ENCODE data around the gene OR7A17. TPM values are rescaled to one million over a fixed set of nuclear protein-coding genes. Genes with fewer than 3 reads are reported as not detected.

OR7A17 gene
- not detected in 2 replicates for total RNA-seq (2014; rRNA removed; shearing (Covaris generic))

- DNase-seq (ENCODE audit: low read depth), result no peak
Measured at GRCh38 chr19:14886032-14886431, at the start of gene OR7A17. Gene OR7A17 (minus strand): TSS chr19:14886132. CDS start chr19:14881355, 4,777 bp downstream.

GRCh38 chr19:14933506-14933905, 47.6 kb upstream of the OR7A17 start:
- DNase-seq (ENCODE audit: low read depth), result no peak

GRCh38 chr19:14916848-14917247, 30.9 kb upstream of the OR7A17 start:
- peak; percentile 2 for DNase-seq (ENCODE audit: low read depth)

GRCh38 chr19:14915116-14915515, 29.2 kb upstream of the OR7A17 start:
- no peak for DNase-seq (ENCODE audit: low read depth)

- no peak for DNase-seq (ENCODE audit: low read depth)
Measured at GRCh38 chr19:14906711-14907110, 20.8 kb upstream of the OR7A17 start.

- no peak for DNase-seq (ENCODE audit: low read depth)
Measured at GRCh38 chr19:14901675-14902260, 15.8 kb upstream of the OR7A17 start.

GRCh38 chr19:14890643-14891379, 4.9 kb upstream of the OR7A17 start:
- no peak for DNase-seq (ENCODE audit: low read depth)

- DNase-seq (ENCODE audit: low read depth), result no peak
Measured at GRCh38 chr19:14889994-14890642, 4.2 kb upstream of the OR7A17 start.

GRCh38 chr19:14871619-14872230, 14.2 kb downstream of the OR7A17 start:
- peak; percentile 16 for DNase-seq (ENCODE audit: low read depth)

- DNase-seq (ENCODE audit: low read depth), result no peak
Measured at GRCh38 chr19:14868497-14868896, 17.4 kb downstream of the OR7A17 start.

GRCh38 chr19:14848822-14849221, 37.1 kb downstream of the OR7A17 start, which contains the start of gene OR7A10:
Gene OR7A10 (minus strand): TSS chr19:14848922. CDS start chr19:14841877, 7,045 bp downstream.
- DNase-seq (ENCODE audit: low read depth), result no peak

GRCh38 chr19:14843578-14843977, 42.4 kb downstream of the OR7A17 start:
- no peak for DNase-seq (ENCODE audit: low read depth)

- no peak for DNase-seq (ENCODE audit: low read depth)
Measured at GRCh38 chr19:14843169-14843568, 42.8 kb downstream of the OR7A17 start.

GRCh38 chr19:14840206-14840605, 45.7 kb downstream of the OR7A17 start:
- no peak for DNase-seq (ENCODE audit: low read depth)

GRCh38 chr19:14837391-14837790, 48.5 kb downstream of the OR7A17 start:
- DNase-seq (ENCODE audit: low read depth), result no peak

- DNase-seq (ENCODE audit: low read depth), result no peak
Measured at GRCh38 chr19:14835011-14835410, 50.9 kb downstream of the OR7A17 start, which contains the start of the genes OR7A5 and OR7C1. Gene OR7A5 (minus strand): TSS chr19:14835185. CDS start chr19:14828241, 6,944 bp downstream. Gene OR7C1 (minus strand): TSS chr19:14835185. CDS start chr19:14800136, 35,049 bp downstream.

- DNase-seq (ENCODE audit: low read depth), result no peak
Measured at GRCh38 chr19:14830702-14831101, 55.2 kb downstream of the OR7A17 start.

Other genes starting within 250 kb of the OR7A17 start
- gene ADGRE3, start 211.3 kb downstream of the OR7A17 start, total RNA-seq (2014; rRNA removed; shearing (Covaris generic)), result not detected in 2 replicates
- gene ZNF333, start 196.1 kb downstream of the OR7A17 start, total RNA-seq (2014; rRNA removed; shearing (Covaris generic)), result 5.7 and 6.0 TPM in 2 replicates
- not detected in 2 replicates for gene ADGRE2, start 107.6 kb downstream of the OR7A17 start, total RNA-seq (2014; rRNA removed; shearing (Covaris generic))
- not detected in 2 replicates for gene OR7A5, start 50.9 kb downstream of the OR7A17 start, total RNA-seq (2014; rRNA removed; shearing (Covaris generic))
- gene OR7C1, start 50.9 kb downstream of the OR7A17 start, total RNA-seq (2014; rRNA removed; shearing (Covaris generic)), result 0.02 TPM in 1 of 2 replicates, not detected in the other
- gene OR7A10, start 37.2 kb downstream of the OR7A17 start, total RNA-seq (2014; rRNA removed; shearing (Covaris generic)), result not detected in 2 replicates
- not detected in 2 replicates for gene OR7C2, start 55.4 kb upstream of the OR7A17 start, total RNA-seq (2014; rRNA removed; shearing (Covaris generic))
- not detected in 2 replicates for gene SLC1A6, start 93.7 kb upstream of the OR7A17 start, total RNA-seq (2014; rRNA removed; shearing (Covaris generic))
- not detected in 2 replicates for gene CASP14, start 163.3 kb upstream of the OR7A17 start, total RNA-seq (2014; rRNA removed; shearing (Covaris generic))
- not detected in 2 replicates for gene OR1I1, start 196.1 kb upstream of the OR7A17 start, total RNA-seq (2014; rRNA removed; shearing (Covaris generic))
- gene SYDE1, start 221.3 kb upstream of the OR7A17 start, total RNA-seq (2014; rRNA removed; shearing (Covaris generic)), result 19.7 and 38.3 TPM in 2 replicates

Measured in M059J (cell line).